Middle frontal gyrus (tissue), 1 donor: ENCODE measurements around the gene LIPN.
"Not testable (repeated sequence)": the region's sequence is repeated elsewhere in the genome, so short reads cannot be mapped to it uniquely, and the experiment has no call there.

Experiments used
- DNase-seq: peaks from one replicate; pipeline ENCODE4 v3.0.0-alpha.2; 2015; ENCODE audit warnings: low spot score; ENCODE audit errors: extremely low spot score

The LIPN gene

GRCh38 chr10:88759366-88760101, at the start of gene LIPN:
Gene LIPN, plus strand, starts transcription at chr10:88760020. Its CDS starts 1,386 bp downstream, at chr10:88761406.
- DNase-seq, result no peak

- no peak for DNase-seq
Measured at GRCh38 chr10:88715517-88715916, 44.3 kb upstream of the LIPN start.

GRCh38 chr10:88721392-88721791, 38.4 kb upstream of the LIPN start:
- DNase-seq, result no peak

- no peak for DNase-seq
Measured at GRCh38 chr10:88725798-88726197, 34.0 kb upstream of the LIPN start.

GRCh38 chr10:88728107-88728763, 31.6 kb upstream of the LIPN start:
- no peak for DNase-seq

GRCh38 chr10:88730864-88731263, 29.0 kb upstream of the LIPN start:
- no peak for DNase-seq

GRCh38 chr10:88731296-88731695, 28.5 kb upstream of the LIPN start:
- DNase-seq, result no peak

- no peak for DNase-seq
Measured at GRCh38 chr10:88733215-88733614, 26.6 kb upstream of the LIPN start.

- no peak for DNase-seq
Measured at GRCh38 chr10:88735661-88736060, 24.2 kb upstream of the LIPN start.

- not testable (repeated sequence) for DNase-seq
Measured at GRCh38 chr10:88741921-88742320, 17.9 kb upstream of the LIPN start.

- no peak for DNase-seq
Measured at GRCh38 chr10:88742448-88742847, 17.4 kb upstream of the LIPN start.

- DNase-seq, result no peak
Measured at GRCh38 chr10:88744002-88744401, 15.8 kb upstream of the LIPN start.

GRCh38 chr10:88745633-88746032, 14.2 kb upstream of the LIPN start:
- no peak for DNase-seq

GRCh38 chr10:88754287-88754686, 5.5 kb upstream of the LIPN start:
- no peak for DNase-seq

GRCh38 chr10:88755753-88756152, 4.1 kb upstream of the LIPN start:
- no peak for DNase-seq

- no peak for DNase-seq
Measured at GRCh38 chr10:88756660-88757059, 3.2 kb upstream of the LIPN start.

GRCh38 chr10:88762906-88763305, 3.1 kb downstream of the LIPN start:
- no peak for DNase-seq

GRCh38 chr10:88763441-88763840, 3.6 kb downstream of the LIPN start:
- DNase-seq, result no peak

GRCh38 chr10:88764110-88764509, 4.3 kb downstream of the LIPN start:
- no peak for DNase-seq

- DNase-seq, result no peak
Measured at GRCh38 chr10:88765816-88766215, 6.0 kb downstream of the LIPN start.

- DNase-seq, result no peak
Measured at GRCh38 chr10:88769384-88769783, 9.6 kb downstream of the LIPN start.

GRCh38 chr10:88781206-88781605, 21.4 kb downstream of the LIPN start:
- no peak for DNase-seq

- DNase-seq, result no peak
Measured at GRCh38 chr10:88782222-88782621, 22.4 kb downstream of the LIPN start.
